HCT116 (cell line): ENCODE results near the gene RIBC2. TPM values are rescaled to one million over a fixed set of nuclear protein-coding genes. Genes with fewer than 3 reads are reported as not detected.

Source experiments
- ATAC-seq: fragments of 200-7000 bp; cut with Tn5 transposase; 2 replicates; pipeline ENCODE4 v1.9.1; 2020; ENCODE audit warnings: mild to moderate bottlenecking, moderate library complexity
- BruUV-seq: library from RNA; stranded (reverse); fragments of 400-500 nt; replicated peaks from 2 replicates; lab custom pipeline; 2021; lab: Mats Ljungman, UMichigan
- CTCF ChIA-PET: fragments of 300-600 bp; sonication (Branson Sonifier 250); formaldehyde crosslinking; loops from one replicate; lab custom pipeline; 2021; ENCODE audit warnings: antibody characterized with exemption; lab: Charles Lee
- POLR2A ChIA-PET: fragments of 300-600, 350-600 bp; sonication (Branson Sonifier 250); formaldehyde crosslinking; loops from one replicate; lab custom pipeline; 2021; ENCODE audit warnings: antibody characterized with exemption; lab: Charles Lee
- RAD21 ChIA-PET, 2 experiments: fragments of 300-600 bp; sonication (Branson Sonifier 250); formaldehyde crosslinking; loops; one replicate each; lab custom pipeline; 2023; ENCODE audit warnings: low total read pairs in 2 of 2; ENCODE audit not compliant: uncharacterized antibody in 2 of 2, unreplicated experiment in 2 of 2, low non-redundant PET in 1 of 2; lab: Charles Lee
- DNase-seq: peaks from one replicate; pipeline ENCODE4 v3.0.0-alpha.2; 2010; ENCODE audit warnings: low read depth, low spot score
- H2AFZ ChIP-seq: fragments of 200-600 bp; shearing (Covaris generic), sonication (generic); 2 replicates; pipeline ENCODE4 v1.6.1; 2017; ENCODE audit warnings: low read depth, mixed run types, mixed read lengths, antibody characterized with exemption, low read length; ENCODE audit not compliant: poor library complexity, severe bottlenecking
- H3K27ac ChIP-seq: 2 replicates; pipeline ENCODE4 v1.5.1; 2012; ENCODE audit warnings: low read depth, low read length
- H3K27me3 ChIP-seq: fragments of 200-600 bp; sonication (generic); 2 replicates; pipeline ENCODE4 v1.6.1; 2016; ENCODE audit warnings: mixed run types, low read length, mixed read lengths; ENCODE audit not compliant: insufficient read depth
- H3K36me3 ChIP-seq, 2 experiments: fragments of 200-500 bp in 1 of 2; fragments of 200-600 bp in 1 of 2; sonication (Bioruptor generic) in 1 of 2; sonication (generic) in 1 of 2; 2 replicates each; pipeline versions ENCODE4 v1.5.1 to v1.6.1; 2014 to 2016; ENCODE audit warnings: low read length in 2 of 2, inconsistent platforms in 1 of 2, mixed read lengths in 1 of 2, mixed run types in 1 of 2; ENCODE audit not compliant: insufficient read depth in 2 of 2, control insufficient read depth in 1 of 2
- H3K4me1 ChIP-seq, 2 experiments: fragments of 200-600 bp in 1 of 2; sonication (generic) in 1 of 2; 2 replicates each; pipeline versions ENCODE4 v1.5.1 to v1.6.1; 2012 to 2017; ENCODE audit warnings: low read length in 2 of 2, inconsistent platforms in 1 of 2, mild to moderate bottlenecking in 1 of 2, mixed read lengths in 1 of 2, mixed run types in 1 of 2, moderate library complexity in 1 of 2; ENCODE audit not compliant: insufficient read depth in 2 of 2, control insufficient read depth in 1 of 2
- H3K4me2 ChIP-seq: fragments of 200-600 bp; sonication (generic); 2 replicates; pipeline ENCODE4 v1.6.1; 2017; ENCODE audit warnings: mixed run types, low read length, mixed read lengths
- H3K4me3 ChIP-seq, 2 experiments: fragments of 200-600 bp in 1 of 2; sonication (generic) in 1 of 2; replicated peaks in 1 of 2; 2 replicates each; pipeline ENCODE4 v1.5.1; 2011 to 2016; ENCODE audit warnings: low read length in 2 of 2, control low read depth in 1 of 2, low read depth in 1 of 2, mild to moderate bottlenecking in 1 of 2, mixed read lengths in 1 of 2, mixed run types in 1 of 2
- H3K79me2 ChIP-seq: fragments of 200-600 bp; sonication (generic); 2 replicates; pipeline ENCODE4 v1.6.1; 2017; ENCODE audit warnings: mild to moderate bottlenecking, mixed run types, low read length, moderate library complexity, mixed read lengths; ENCODE audit not compliant: insufficient read depth
- H3K9ac ChIP-seq: fragments of 200-600 bp; sonication (generic); 2 replicates; pipeline ENCODE4 v1.6.1; 2016; ENCODE audit warnings: low read length, mixed read lengths
- H3K9me2 ChIP-seq: fragments of 200-600 bp; sonication (generic), shearing (Covaris generic); 2 replicates; pipeline ENCODE4 v1.6.1; 2017; ENCODE audit warnings: mixed run types, mild to moderate bottlenecking, moderate library complexity; ENCODE audit not compliant: insufficient read depth
- H3K9me3 ChIP-seq, 2 experiments: fragments of 200-500 bp in 1 of 2; fragments of 200-600 bp in 1 of 2; sonication (Bioruptor generic) in 1 of 2; sonication (generic) in 1 of 2; 2 replicates each; pipeline ENCODE4 v1.6.1; 2014 to 2017; ENCODE audit warnings: low read length in 2 of 2, mixed read lengths in 2 of 2, inconsistent platforms in 1 of 2, low read depth in 1 of 2, mild to moderate bottlenecking in 1 of 2, mixed run types in 1 of 2, moderate library complexity in 1 of 2; ENCODE audit not compliant: control insufficient read depth in 1 of 2, insufficient read depth in 1 of 2
- H4K20me1 ChIP-seq: fragments of 200-600 bp; sonication (generic), shearing (Covaris generic); 2 replicates; pipeline ENCODE4 v1.6.1; 2017; ENCODE audit warnings: mixed run types, mild to moderate bottlenecking, moderate library complexity; ENCODE audit not compliant: insufficient read depth
- CBX3 ChIP-seq: IDR thresholded peaks from 2 replicates; pipeline ENCODE4 v1.6.1; 2012; ENCODE audit warnings: low read depth
- CEBPB ChIP-seq: IDR thresholded peaks from 2 replicates; pipeline ENCODE4 v1.6.1; 2012; ENCODE audit warnings: low read depth
- ELF1 ChIP-seq: IDR thresholded peaks from 2 replicates; pipeline ENCODE4 v1.6.1; 2012; ENCODE audit warnings: low read depth, borderline replicate concordance
- MAX ChIP-seq: IDR thresholded peaks from 2 replicates; pipeline ENCODE4 v1.6.1; 2012
- SIN3A ChIP-seq: IDR thresholded peaks from 2 replicates; pipeline ENCODE4 v1.6.1; 2012; ENCODE audit warnings: low read depth
- TCF7L2 ChIP-seq: IDR thresholded peaks from 2 replicates; pipeline ENCODE4 v1.7.0; 2011; ENCODE audit warnings: borderline replicate concordance, inconsistent platforms; ENCODE audit not compliant: insufficient read depth, insufficient read length; ENCODE audit errors: extremely low read depth
- YY1 ChIP-seq: IDR thresholded peaks from 2 replicates; pipeline ENCODE4 v1.6.1; 2011; ENCODE audit warnings: low read length, low read depth, moderate library complexity, mild to moderate bottlenecking; ENCODE audit not compliant: insufficient replicate concordance; ENCODE audit errors: extremely low read depth
- ZNF274 ChIP-seq: fragments of 200-500 bp; sonication (Bioruptor generic); IDR thresholded peaks from 2 replicates; pipeline ENCODE4 v1.6.1; 2014; ENCODE audit warnings: mild to moderate bottlenecking, low read depth, low read length, inconsistent platforms
- intact Hi-C: fragments of 100-400 bp; cut with micrococcal nuclease; formaldehyde crosslinking; loops from 2 replicates; pipeline ENCODE4 v1.10.0; 2022
- total RNA-seq: library from RNA; stranded (reverse); gene quantifications from one replicate; pipeline ENCODE4 v1.2.1, GENCODE V29; 2021; ENCODE audit not compliant: unreplicated experiment

RIBC2 gene
- total RNA-seq, 1 experiment from 2014 or later: 8.3 TPM

GRCh38 chr22:45456811-45457210 lies 43.3 kb downstream of the RIBC2 start:
- DNase-seq: no peak
- no peaks in the 10 kb centered on the region for H3K36me3 ChIP-seq
- no peaks in the 10 kb centered on the region for H3K4me1 ChIP-seq
- no peaks in the 10 kb centered on the region for H3K9me3 ChIP-seq
- H3K4me3 ChIP-seq: no peak overlapping the region
- RAD21 ChIA-PET: no interaction called here
- intact Hi-C loops: no loop called here
- H2AFZ ChIP-seq: no peak overlapping the region
- no peaks in the 10 kb centered on the region for H3K79me2 ChIP-seq
- ATAC-seq: no peak
- TF ChIP-seq ELF1 (no peak), YY1 (no peak), MAX (no peak), CBX3 (no peak), ZNF274 (no peak), SIN3A (no peak), TCF7L2 (no peak)
- H3K9me2 ChIP-seq: no peaks in the 10 kb centered on the region
- no peak overlapping the region for H3K9ac ChIP-seq
- no peak overlapping the region for H3K27ac ChIP-seq
- H3K27me3 ChIP-seq: no peaks in the 10 kb centered on the region
- CTCF ChIA-PET: interaction anchor here (1.2 kb wide), 1 partner anchor 19 kb away, joined by 3 read pairs; no protein-coding TSS in a partner anchor
- H4K20me1 ChIP-seq: no peaks in the 10 kb centered on the region
- no TSS peak for BruUV-seq
- no peak overlapping the region for H3K4me2 ChIP-seq
- POLR2A ChIA-PET: no interaction called here

- Histone ChIP-seq H3K9ac (no peak overlapping the region), H3K9me2 (no peaks in the 10 kb centered on the region), H3K27ac (no peak overlapping the region), H3K4me1 (no peaks in the 10 kb centered on the region), H3K4me2 (no peak overlapping the region), H3K4me3 (no peak overlapping the region), H3K9me3 (no peaks in the 10 kb centered on the region), H2AFZ (no peak overlapping the region), H3K27me3 (no peaks in the 10 kb centered on the region), H3K36me3 (no peaks in the 10 kb centered on the region), H3K79me2 (no peaks in the 10 kb centered on the region), H4K20me1 (no peaks in the 10 kb centered on the region)
- intact Hi-C loops: no loop called here
- ChIA-PET CTCF (no interaction called here), POLR2A (no interaction called here), RAD21 (no interaction called here)
- ATAC-seq: no peak
- TF ChIP-seq YY1 (no peak), CEBPB (no peak)
- BruUV-seq: no TSS peak
- no peak for DNase-seq
Observed at GRCh38 chr22:45458532-45458931, 45.0 kb downstream of the RIBC2 start.
